Stimulated activated naive CD4-positive, alpha-beta T cell treated with Interleukin-2 at 50 U/mL for 16 hours (primary cell): ENCODE measurements around the gene GSK3A.

Source experiments
- DNase-seq: peaks from one replicate; lab custom pipeline; 2025; lab: John Stamatoyannopoulos, UW

Gene GSK3A

DNA sequence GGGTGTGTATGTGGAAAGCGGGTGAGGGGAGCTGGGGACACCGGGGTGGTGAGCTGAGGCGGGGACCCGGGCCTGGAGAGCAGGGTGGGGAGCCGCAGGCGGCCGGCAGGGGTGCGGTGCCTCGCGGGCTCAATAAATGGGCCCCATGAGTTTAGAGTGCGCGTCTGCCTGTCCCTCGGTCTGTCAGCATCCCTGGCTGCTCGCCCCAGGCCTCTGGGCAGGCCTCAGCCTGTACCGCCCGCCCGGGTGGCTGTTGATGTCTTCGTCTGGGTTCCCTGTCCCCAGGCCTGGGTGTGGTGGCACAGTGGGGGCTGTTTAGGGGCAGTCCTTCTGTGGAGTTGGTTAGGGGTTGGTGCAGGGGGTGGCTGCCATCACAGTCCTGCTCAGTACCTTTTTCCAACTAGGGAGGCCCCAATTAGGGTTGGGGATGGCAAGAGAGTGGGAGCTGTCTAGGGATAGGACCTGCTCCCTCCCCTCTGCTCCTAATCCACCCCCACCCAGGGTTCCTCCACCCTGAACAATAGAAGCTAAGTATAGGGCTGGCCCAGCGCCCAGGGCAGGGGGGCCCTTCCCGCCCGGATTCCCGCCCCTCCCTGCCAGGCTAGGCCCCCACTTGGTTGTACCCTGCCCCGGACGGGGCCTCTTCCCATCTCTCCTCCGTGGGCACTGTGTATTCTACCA is 38.9 kb upstream of the GSK3A start:
- peak; percentile 44 for DNase-seq

DNA sequence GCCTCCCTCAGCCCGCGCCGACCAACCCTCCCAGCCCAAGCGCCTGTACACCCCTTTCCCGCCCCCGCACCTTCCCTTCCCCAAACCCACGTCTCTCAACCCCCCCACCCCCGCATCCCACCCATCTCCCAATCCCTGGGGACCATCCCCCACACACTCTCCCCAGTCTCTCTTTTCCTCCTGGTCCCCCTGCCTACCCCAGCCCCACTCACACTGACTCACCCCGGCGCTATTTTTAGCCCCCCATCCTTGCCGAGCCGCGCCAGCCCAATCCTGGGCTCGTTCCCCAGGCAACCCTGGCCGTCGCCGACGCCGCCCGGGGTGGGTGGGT is 38.4 kb upstream of the GSK3A start:
- DNase-seq: peak; percentile 44

DNA sequence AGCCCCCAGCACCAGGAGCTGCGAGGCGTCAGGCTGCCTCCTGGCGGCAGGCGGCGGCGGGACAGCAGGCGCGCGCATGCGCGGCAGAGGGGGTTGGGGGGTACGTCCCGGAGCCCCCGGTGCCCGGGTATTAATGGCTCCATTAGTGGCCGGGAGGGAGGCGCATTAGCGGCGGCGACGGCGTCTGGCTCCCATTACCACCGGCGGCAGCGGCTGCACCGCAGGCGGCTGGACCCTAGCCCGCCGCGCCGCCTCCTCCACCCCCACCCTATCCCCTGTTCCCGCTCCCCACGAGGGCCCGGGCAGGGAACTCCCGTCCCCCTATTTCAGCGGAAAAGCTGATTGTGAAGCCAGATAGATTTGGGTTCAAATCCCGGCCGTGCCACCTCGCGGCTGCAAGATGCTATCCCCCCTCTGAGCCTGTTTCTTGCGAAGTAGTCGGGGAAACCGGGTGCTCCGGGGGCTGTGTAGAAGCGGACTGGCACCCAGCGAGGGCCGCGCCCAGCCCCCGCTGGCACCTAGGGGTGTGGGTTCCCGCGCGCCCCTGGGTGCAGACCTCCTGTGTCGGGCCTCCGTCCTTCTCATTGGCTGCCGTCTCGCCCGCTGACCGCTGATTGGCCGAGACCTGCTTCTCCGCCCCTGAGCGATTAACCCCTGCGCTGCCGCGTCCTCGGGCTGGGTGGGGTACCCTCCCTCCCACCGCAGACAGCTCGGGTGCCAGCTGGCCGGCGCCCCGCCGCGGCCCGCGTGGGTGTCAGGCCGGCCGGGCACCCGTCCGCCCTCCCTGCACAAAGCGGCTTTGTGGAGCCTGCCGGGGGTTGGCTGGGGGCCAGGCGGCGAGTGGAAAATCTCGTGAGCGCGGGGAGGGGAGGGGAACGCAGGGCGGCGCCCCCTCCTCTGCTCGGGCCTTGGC is 37.8 kb upstream of the GSK3A start:
- peak; percentile 87 for DNase-seq

DNA sequence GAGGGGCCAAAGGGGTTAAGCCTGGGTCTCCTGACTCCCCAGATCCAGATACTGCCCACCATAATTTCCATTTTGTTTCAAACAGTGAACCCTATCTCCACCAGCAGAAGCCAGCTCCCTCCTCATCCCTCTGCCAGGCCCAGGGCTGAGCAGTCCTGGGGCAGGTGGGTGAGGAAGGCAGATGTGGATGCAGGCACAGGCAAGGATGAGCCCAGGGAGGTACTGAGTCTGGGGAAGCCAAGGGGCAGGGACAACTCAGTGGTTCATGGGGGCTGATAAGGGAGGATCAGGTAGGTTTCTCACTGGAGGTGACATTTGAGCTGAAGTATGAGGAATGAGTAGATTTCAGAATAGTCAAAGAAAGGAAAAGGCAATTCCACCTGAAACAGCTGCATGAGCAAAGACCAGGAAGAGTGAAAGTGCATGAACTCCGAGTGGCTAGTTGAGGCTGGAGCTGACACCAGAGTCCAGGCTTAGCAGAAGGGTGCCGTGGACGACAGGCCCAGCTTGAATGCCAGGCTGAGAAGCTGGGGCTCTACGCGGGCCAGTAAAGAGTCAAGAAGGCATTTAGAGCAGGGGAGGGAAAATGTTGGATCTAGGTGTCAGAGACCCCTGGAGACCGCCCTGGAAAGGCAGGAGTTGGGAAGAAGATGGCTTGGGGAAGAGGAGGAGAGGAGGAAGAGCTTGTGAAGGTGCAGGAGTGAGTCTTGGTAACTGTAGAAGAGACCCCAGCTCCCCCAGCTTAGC is 36.9 kb upstream of the GSK3A start:
- DNase-seq: no peak

DNA sequence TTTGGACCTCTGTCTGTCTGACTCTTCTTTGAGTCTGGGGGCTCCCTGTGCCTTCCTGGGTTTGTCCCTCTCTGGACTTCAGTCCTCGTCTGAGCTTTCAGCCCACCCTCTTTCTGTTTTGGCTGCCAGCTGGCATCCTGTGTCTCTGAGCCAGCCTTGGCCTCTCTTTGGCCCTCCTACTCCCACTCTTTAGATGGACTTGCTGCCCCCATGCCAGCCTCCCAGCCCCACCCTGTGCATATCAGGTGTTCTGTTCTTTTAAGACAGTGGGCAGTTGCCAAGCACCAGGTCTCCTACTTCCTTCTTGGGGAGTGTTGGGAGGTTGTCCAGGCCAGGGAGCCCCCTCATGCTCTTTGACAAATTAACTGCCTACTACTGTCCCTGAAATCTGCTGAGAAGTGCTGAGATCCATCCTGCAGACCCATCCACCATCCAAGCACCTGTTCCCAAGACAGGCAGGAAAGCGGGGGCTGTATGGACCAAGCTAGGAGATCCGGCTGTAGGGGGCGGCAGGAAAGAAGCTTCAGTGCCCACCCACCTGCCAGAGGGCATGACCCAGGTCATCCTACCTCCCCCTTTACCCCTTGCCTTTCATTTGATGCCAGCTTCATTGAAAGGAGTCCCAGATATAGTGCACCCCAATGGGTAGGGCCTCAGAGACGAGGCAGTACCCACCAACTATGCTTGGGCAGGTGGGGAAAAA is 36.2 kb upstream of the GSK3A start:
- no peak for DNase-seq

DNA sequence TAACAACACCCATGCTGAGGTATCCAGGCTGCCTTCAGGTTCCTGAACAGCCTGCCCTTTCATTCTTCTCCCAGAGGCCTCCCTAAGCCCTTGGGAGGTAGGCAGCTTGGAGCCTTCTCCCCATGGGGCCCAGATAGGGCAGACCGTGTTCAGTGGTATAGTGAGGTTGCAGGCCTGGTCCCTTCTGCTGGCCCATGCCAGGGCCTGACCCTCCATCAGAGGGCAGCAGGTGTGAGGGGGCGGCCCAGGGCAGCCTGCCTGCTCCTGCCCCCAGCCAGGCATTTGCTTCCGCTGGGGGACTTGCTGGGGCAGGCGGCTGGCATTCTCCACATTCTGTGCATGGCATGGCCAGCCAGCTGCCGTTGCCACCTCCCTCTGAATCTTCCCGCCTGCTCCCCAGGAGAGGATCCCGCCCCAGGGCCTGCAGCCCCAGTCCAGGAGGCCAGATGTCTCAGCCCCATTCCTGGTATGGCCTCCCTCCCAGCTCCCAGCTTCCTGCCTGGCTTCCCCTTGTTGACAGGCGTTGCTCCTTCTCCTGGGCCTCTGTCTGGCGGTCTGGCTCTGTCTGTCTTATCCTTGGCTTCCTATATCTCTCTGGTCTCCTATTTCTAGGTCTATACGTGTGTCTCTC is 35.5 kb upstream of the GSK3A start:
- no peak for DNase-seq

DNA sequence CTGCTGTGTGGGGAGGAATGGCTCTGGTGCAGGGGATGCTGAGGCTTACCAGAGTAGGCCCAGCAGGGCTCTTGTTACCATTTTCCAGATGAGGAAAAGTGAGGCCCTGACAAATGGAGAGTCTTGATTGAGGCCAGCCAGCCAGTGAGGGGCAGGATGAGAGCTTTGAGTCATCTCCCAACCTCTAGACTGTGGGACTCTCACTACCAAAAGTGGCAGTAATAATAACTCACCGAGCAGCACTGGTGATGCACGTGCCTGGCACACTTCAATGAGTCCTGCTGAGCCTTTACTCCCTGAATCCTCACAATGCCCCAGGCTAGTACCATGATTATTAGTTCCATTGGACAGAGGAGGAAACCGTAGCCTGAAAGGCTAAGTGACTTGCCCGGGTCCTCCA is 34.4 kb upstream of the GSK3A start:
- DNase-seq: peak; percentile 37

DNA sequence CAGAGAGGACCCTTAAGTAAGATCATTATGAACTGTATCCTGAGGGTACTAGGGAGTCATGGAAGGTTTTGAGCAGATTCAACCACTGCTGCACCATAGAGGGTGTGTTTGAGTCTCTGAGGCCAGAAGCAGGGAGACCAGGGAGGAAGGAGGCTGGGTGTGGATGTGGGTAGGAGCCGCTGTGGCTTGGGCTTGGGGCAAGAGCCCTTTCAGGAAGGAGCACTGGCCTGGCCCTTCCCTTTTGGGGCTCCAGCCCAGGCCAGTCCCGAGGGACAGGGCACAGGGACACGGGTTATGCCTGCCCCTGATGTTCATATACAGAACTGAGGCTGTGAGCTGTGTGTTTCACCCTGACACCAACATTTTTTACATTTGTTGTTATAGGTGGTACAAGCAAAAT is 33.9 kb upstream of the GSK3A start:
- DNase-seq: no peak

DNA sequence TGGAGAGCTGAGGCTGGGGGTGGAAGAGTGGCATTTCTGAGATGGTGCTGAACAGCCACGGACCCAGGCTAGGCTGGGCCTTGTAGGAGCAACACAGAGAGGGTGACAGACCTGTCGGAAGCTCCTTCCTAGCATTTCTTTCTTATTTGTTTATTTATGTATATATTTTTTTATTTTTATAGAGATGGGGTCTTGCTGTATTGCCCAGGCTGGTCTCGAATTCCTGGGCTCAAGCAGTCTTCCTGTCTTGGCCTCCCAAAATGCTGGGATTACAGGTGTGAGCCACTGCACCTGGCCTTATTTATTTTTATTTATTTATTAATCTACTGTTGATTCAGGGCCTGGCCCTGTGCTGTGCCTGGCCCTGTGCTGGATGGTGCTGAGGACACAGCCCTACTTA is 33.1 kb upstream of the GSK3A start:
- no peak for DNase-seq

DNA sequence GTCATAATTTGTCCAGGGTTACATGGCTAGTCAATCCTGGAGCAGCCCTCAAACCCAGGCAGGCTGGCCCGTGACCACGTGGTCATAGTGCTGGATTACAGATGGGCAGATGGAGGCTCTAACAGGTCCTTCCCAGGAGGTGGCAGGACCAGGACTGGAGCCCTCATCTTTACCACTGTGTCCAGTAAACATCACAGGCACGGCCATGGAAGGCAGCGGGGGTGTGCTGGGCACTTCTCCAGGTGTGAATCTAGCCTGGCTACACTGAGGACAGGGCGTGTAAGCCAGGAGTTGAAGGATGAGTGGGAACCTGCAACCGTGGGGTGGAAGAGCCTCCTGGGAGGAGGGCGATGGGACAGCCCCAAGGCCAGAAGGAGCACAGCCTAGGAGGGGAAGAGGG is 32.7 kb upstream of the GSK3A start:
- no peak for DNase-seq

DNA sequence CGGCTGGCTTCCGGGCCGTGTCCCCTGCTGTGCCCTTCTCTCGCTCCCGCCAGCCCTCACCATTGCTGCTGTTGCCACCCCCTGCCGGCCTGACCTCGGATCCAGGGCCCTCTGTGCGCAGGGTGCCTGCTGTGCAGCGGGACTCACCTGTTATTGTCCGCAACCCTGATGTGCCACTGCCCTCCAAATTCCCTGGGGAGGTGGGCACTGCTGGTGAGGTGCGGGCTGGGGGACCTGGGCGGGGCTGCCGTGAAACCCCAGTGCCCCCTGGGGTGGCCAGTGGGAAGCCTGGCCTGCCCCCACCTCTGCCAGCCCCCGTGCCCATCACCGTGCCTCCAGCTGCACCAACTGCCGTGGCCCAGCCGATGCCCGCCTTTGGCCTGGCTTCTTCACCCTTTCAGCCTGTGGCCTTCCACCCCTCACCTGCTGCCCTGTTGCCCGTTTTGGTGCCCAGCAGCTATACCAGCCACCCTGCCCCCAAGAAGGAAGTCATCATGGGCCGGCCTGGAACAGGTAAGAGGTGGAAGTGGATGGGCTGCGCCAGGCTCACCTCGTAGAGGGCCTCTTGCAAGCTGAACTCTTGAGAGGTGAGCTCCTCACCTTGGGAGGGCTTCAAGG is 31.8 kb upstream of the GSK3A start:
- DNase-seq: no peak

DNA sequence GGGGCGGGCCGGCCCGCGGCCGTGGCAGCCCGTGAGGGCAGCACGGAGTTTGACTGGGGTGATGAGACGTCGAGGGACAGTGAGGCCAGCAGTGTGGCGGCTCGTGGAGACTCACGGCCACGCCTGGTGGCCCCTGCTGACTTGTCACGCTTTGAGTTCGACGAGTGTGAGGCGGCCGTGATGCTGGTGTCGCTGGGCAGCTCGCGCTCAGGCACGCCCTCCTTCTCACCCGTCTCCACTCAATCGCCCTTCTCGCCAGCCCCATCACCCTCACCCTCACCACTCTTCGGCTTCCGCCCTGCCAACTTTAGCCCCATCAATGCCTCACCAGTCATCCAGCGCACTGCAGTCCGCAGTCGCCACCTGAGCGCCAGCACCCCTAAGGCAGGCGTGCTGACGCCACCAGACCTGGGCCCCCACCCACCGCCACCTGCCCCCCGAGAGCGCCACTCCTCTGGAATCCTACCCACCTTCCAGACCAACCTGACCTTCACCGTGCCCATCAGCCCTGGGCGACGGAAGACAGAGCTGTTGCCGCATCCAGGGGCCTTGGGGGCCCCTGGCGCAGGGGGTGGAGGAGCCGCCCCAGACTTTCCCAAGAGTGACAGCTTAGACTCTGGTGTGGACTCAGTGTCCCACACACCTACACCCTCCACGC is 31.1 kb upstream of the GSK3A start:
- DNase-seq: no peak

DNA sequence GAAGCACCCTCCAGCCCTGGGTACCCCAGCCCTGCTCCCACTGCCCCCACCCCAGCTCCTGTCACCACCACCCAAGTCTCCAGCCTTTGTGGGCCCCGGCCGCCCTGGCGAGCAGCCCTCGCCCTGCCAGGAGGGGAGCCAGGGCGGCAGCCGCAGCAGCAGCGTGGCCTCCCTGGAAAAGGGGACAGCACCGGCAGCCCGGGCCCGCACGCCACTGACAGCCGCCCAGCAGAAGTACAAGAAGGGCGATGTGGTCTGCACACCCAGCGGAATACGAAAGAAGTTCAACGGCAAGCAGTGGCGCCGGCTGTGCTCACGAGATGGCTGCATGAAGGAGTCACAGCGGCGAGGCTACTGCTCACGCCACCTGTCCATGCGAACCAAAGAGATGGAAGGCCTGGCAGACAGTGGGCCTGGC is 30.6 kb upstream of the GSK3A start:
- no peak for DNase-seq

DNA sequence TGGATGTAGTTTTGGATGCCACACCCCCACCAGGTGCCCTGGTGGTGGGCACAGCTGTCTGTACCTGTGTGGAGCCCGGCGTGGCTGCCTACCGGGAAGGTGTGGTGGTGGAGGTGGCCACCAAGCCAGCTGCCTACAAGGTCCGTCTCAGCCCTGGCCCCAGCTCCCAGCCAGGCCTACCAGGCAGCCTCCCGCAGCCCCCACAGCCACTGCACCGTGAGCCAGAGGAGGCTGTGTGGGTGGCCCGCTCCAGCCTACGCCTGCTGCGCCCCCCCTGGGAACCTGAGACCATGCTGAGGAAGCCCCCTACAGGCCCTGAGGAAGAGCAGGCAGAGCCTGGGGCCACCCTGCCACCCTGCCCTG is 30.1 kb upstream of the GSK3A start:
- no peak for DNase-seq

DNA sequence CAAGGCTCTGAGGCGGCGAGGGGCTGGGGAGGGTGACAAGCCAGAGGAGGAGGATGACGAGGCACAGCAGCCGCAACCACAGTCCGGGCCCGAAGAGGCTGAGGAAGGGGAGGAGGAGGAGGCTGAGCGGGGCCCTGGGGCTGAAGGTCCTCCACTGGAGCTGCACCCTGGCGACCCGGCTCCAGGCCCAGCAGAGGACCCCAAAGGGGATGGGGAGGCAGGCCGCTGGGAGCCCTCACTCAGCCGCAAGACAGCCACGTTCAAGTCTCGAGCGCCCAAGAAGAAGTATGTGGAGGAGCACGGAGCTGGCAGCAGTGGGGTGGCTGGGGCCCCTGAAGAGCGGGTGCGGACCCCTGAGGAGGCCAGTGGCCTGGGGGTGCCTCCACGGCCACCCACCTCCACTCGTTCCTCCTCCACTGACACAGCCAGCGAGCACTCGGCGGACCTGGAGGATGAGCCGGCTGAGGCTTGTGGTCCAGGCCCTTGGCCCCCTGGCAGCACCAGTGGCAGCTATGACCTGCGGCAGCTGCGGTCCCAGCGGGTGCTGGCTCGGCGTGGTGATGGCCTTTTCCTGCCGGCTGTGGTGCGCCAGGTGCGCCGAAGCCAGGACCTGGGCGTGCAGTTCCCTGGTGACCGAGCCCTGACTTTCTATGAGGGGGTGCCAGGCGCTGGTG is 29.6 kb upstream of the GSK3A start:
- no peak for DNase-seq

DNA sequence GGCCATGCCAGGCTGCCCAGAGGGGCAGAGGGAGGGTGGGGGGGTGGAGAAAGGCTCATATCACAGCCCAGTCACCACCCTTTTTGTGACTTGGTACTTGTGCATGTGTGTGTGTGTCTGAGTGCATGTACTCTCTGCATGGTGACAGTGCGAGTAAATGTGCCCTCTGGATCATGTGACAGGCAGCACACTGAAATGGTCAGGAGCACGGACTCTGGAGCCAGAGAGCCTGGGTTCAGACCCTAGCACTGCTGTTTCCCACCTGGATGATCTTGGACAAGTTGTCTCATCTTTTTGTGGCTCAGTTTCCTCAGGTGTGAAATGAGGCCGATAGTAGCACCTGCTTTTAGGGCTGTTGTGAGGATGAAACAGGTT is 28.6 kb upstream of the GSK3A start:
- DNase-seq: no peak

DNA sequence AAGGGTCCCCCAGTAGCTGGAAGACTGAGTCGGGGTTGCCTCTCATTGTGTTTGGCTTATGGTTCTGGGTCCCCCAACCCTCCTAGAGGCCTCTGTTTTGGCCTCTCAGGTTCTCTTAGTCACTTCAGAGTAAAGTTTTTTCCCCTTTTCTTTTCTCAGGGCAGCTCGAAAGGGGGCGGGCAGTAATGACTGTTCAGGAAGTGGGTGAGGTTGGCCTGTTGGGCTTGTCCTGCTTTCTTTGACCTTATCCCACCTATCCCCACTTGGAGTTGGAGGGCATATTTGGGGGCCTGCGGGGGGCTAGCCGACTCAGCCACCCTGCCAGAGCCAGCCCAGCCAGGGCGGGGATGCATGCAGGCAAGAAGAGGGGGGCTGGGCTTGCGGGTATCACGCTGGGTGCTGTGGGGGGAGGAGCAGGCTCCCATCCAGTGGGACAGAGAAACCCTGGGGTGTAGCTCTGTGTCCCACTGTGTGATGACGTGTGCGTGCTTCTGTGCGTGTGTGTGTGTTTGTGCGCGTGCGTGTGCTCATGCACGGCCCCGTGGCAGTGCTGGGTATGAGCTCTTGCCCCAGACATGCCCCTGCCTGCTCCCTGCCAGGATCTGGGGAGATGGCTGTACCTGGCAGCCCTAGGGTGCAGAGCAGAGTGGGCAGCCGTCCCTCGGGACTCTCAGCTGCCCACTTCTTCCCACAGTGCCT is 28.1 kb upstream of the GSK3A start:
- DNase-seq: peak; percentile 72

DNA sequence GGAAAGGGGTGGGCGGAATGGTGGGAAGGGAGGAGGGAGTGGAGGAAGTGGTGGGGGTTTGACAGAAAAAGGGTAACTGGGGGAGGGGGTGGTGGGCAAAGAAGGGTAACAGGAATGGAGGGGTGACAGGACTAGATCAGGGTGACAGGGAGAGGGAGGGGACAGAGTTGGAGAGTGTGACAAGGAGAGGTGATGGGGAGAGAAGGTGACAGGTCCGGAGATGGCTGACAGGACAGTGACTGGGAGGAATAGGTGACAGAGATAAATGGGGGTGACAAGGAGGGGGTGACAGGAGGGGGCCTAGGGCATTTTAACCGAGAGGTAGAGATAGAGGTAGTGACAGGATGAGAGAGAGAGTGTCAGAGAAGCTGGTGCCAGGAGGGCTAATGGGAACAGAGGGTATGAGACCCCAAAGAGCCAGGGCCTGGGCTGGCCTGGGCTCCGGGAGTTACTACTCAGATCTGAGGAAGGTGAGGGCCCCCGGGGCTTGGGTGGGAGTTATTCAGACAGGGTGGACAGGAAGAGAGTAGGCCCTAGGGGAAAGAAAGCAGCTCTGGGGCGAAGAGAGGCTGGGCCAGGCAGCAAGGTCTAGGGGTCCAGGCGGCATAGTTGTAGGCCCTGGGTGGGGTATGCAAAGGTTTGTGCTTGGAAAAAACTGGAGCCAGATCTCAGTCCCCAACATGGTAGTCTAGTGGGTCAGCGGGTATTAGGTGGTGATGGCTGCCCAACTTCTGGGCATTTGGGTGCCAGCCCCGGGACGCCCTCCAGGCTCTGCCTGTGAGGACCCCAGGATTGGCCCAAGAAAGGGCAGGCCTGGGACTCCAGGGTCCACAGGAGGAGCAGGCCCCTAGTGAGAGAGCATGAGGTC is 27.3 kb upstream of the GSK3A start:
- DNase-seq: no peak
